Loucy (cell line): ENCODE data around the gene NLGN4X.

Source experiments
- CTCF ChIP-seq: fragments of 200-600 bp; sonication (generic); conservative IDR thresholded peaks from 2 replicates; pipeline ENCODE4 v1.5.1; 2014; ENCODE audit warnings: mild to moderate bottlenecking, antibody characterized with exemption, low read length
- EZH2phosphoT487 ChIP-seq: fragments of 200-600 bp; IDR thresholded peaks from 2 replicates; pipeline ENCODE4 v1.6.1; 2018; ENCODE audit warnings: antibody characterized with exemption, mild to moderate bottlenecking, moderate library complexity, borderline replicate concordance

GRCh38 chrX:6257025-6257424, 28.4 kb upstream of the NLGN4X start:
- no peak for TF ChIP-seq CTCF
- no peak for TF ChIP-seq EZH2phosphoT487
